K562 (cell line): ENCODE measurements around the gene PIP5K1B. TPM values are rescaled to one million over a fixed set of nuclear protein-coding genes. Genes with fewer than 3 reads are reported as not detected.

ENCODE experiments used
- ATAC-seq: fragments of 200-7000 bp; cut with Tn5 transposase; 3 replicates; pipeline ENCODE4 v1.9.1; 2020; ENCODE audit warnings: moderate library complexity
- BruUV-seq: library from RNA; stranded (reverse); fragments of 400-500 nt; replicated peaks from 2 replicates; lab custom pipeline; 2021; lab: Mats Ljungman, UMichigan
- CTCF ChIA-PET: fragments of 300-600 bp; formaldehyde crosslinking; extraction: SDS; loops from one replicate; lab custom pipeline; 2021; ENCODE audit warnings: low intra/inter-chr PET ratio; lab: Yijun Ruan, JAX
- POLR2A ChIA-PET: fragments of 300-600, 350-650 bp; sonication (Branson Sonifier 250); formaldehyde crosslinking; extraction: SDS; loops from one replicate; lab custom pipeline; 2021; ENCODE audit warnings: antibody characterized with exemption, inconsistent platforms; lab: Yijun Ruan, JAX
- DNase-seq, 4 experiments: peaks; one replicate each; pipeline versions ENCODE4 v3.0.0 to v3.0.0-alpha.2; 2011 to 2018; ENCODE audit warnings: low spot score in 3 of 4, mixed read lengths in 3 of 4; ENCODE audit errors: extremely low read depth in 1 of 4
- FAIRE-seq: peaks from 2 replicates; lab custom pipeline; 2011; peaks lifted over from hg19 to GRCh38; lab: Jason Lieb, UNC
- H2AFZ ChIP-seq: 2 replicates; pipeline ENCODE4 v1.6.0; 2011; ENCODE audit warnings: low read depth, low read length, control low read depth, inconsistent platforms
- H3K27ac ChIP-seq: fragments of 200-600 bp; 3 replicates; pipeline ENCODE4 v1.8.0; 2011; ENCODE audit warnings: low read depth, mild to moderate bottlenecking, control low read depth, inconsistent platforms, low read length, moderate library complexity, mixed read lengths; ENCODE audit errors: extremely low read depth
- H3K27me3 ChIP-seq, 2 experiments: fragments of 300-600 bp in 1 of 2; 2 replicates in 1 of 2; 3 replicates in 1 of 2; pipeline versions ENCODE4 v1.6.0 to v1.8.0; 2011; ENCODE audit warnings: inconsistent platforms in 2 of 2, low read length in 2 of 2, mild to moderate bottlenecking in 1 of 2, mixed read lengths in 1 of 2, moderate library complexity in 1 of 2; ENCODE audit not compliant: control insufficient read depth in 2 of 2, insufficient read depth in 2 of 2
- H3K36me3 ChIP-seq: fragments of 300-600 bp; 3 replicates; pipeline ENCODE4 v1.8.0; 2011; ENCODE audit warnings: mild to moderate bottlenecking, low read length, inconsistent platforms; ENCODE audit not compliant: control insufficient read depth, insufficient read depth
- H3K4me1 ChIP-seq, 2 experiments: fragments of 200-600 bp in 1 of 2; replicated peaks in 1 of 2; 2 replicates in 1 of 2; 3 replicates in 1 of 2; pipeline versions ENCODE4 v1.5.1 to v1.8.0; 2011; ENCODE audit warnings: inconsistent platforms in 2 of 2, low read length in 2 of 2, mild to moderate bottlenecking in 1 of 2, mixed read lengths in 1 of 2, moderate library complexity in 1 of 2; ENCODE audit not compliant: control insufficient read depth in 2 of 2, insufficient read depth in 2 of 2
- H3K4me2 ChIP-seq: 2 replicates; pipeline ENCODE4 v1.6.1; 2011; ENCODE audit warnings: low read length, control low read depth, inconsistent platforms, mixed read lengths; ENCODE audit not compliant: insufficient read depth
- H3K4me3 ChIP-seq: fragments of 200-600 bp; sonication (generic), shearing (Covaris generic); 2 replicates; pipeline ENCODE4 v1.5.1; 2016; ENCODE audit warnings: control low read depth, inconsistent platforms
- H3K79me2 ChIP-seq: fragments of 200-600 bp; 3 replicates; pipeline ENCODE4 v1.8.0; 2011; ENCODE audit warnings: low read length, inconsistent platforms; ENCODE audit not compliant: control insufficient read depth, insufficient read depth
- H3K9ac ChIP-seq, 2 experiments: 2 replicates each; pipeline versions ENCODE4 v1.6.0 to v1.6.1; 2011; ENCODE audit warnings: low read depth in 2 of 2, low read length in 2 of 2, control low read depth in 1 of 2, inconsistent platforms in 1 of 2, mild to moderate bottlenecking in 1 of 2, mixed read lengths in 1 of 2; ENCODE audit not compliant: insufficient read depth in 1 of 2
- H3K9me1 ChIP-seq: one replicate; pipeline ENCODE4 v1.6.0; 2011; ENCODE audit warnings: inconsistent platforms, mild to moderate bottlenecking, low read length, moderate library complexity; ENCODE audit not compliant: control insufficient read depth, insufficient read depth
- H3K9me3 ChIP-seq: replicated peaks from 2 replicates; pipeline ENCODE4 v1.5.1; 2011; ENCODE audit warnings: low read depth, low read length, inconsistent platforms; ENCODE audit not compliant: control insufficient read depth, insufficient read depth
- H4K20me1 ChIP-seq: replicated peaks from 2 replicates; pipeline ENCODE4 v1.6.1; 2011; ENCODE audit warnings: low read length, inconsistent platforms, mixed read lengths; ENCODE audit not compliant: control insufficient read depth, insufficient read depth
- CHCHD3 ChIP-seq: fragments of 250-450 bp; sonication (Bioruptor Pico); IDR thresholded peaks from 2 replicates; pipeline ENCODE4 v2.1.2; 2022; ENCODE audit warnings: mild to moderate bottlenecking
- E2F3 ChIP-seq: fragments of 250-450 bp; sonication (Bioruptor Pico); IDR thresholded peaks from 2 replicates; pipeline ENCODE4 v1.4.0; 2020; ENCODE audit warnings: mild to moderate bottlenecking
- EP400 ChIP-seq: fragments of 450-650 bp; IDR thresholded peaks from 2 replicates; pipeline ENCODE4 v1.6.1; 2017; ENCODE audit warnings: antibody characterized with exemption, mild to moderate bottlenecking, moderate library complexity
- HMG20B ChIP-seq: fragments of 250-450 bp; sonication (Bioruptor Pico); IDR thresholded peaks from 2 replicates; pipeline ENCODE4 v1.5.0; 2021; ENCODE audit warnings: mild to moderate bottlenecking
- RHOXF2B ChIP-seq: fragments of 250-450 bp; sonication (Bioruptor Pico); conservative IDR thresholded peaks from 2 replicates; pipeline ENCODE4 v1.5.1; 2021
- RUNX1 ChIP-seq: sonication (generic); IDR thresholded peaks from 2 replicates; pipeline ENCODE4 v1.6.1; 2016; ENCODE audit warnings: antibody characterized with exemption, low read depth
- YY1 ChIP-seq, 3 experiments: IDR thresholded peaks; 2 replicates each; pipeline ENCODE4 v1.6.1; 2011; ENCODE audit warnings: low read length in 2 of 3, mild to moderate bottlenecking in 2 of 3, moderate library complexity in 2 of 3, borderline replicate concordance in 1 of 3, control low read depth in 1 of 3, low read depth in 1 of 3; ENCODE audit not compliant: insufficient read depth in 3 of 3, insufficient replicate concordance in 2 of 3, control insufficient read depth in 1 of 3, insufficient read length in 1 of 3; ENCODE audit errors: extremely low read depth in 1 of 3
- ZNF324 ChIP-seq: fragments of 250-450 bp; sonication (Bioruptor Pico); IDR thresholded peaks from 2 replicates; pipeline ENCODE4 v1.4.0; 2020; ENCODE audit warnings: mild to moderate bottlenecking
- ZZZ3 ChIP-seq: fragments of 450-650 bp; IDR thresholded peaks from 2 replicates; pipeline ENCODE4 v1.6.1; 2016; ENCODE audit warnings: antibody characterized with exemption, mild to moderate bottlenecking, moderate library complexity
- in situ Hi-C: fragments of 300-500 bp; cut with MboI; formaldehyde crosslinking; loops from 4 replicates; pipeline ENCODE4 v1.15.0; 2018; ENCODE audit warnings: inconsistent platforms, mixed read lengths
- intact Hi-C: fragments of 100-400 bp; cut with micrococcal nuclease; formaldehyde crosslinking; loops from 2 replicates; pipeline ENCODE4 v1.14.2; 2022
- polyA plus RNA-seq, 8 experiments: library from polyadenylated mRNA; depleted of rRNA in 4 of 8; stranded (reverse) in 5 of 8; unstranded in 3 of 8; fragments of >200 nt; fragmentation: Nextera tagmentation in 2 of 8; fragmentation: Illumina TruSeq in 1 of 8; extraction: Ambion mirVana in 2 of 8; extraction: Trizol in 1 of 8; gene quantifications; 2 replicates each; pipeline versions ENCODE4 v1.2.1 to v1.2.3, GENCODE V29; 2011 to 2014; ENCODE audit warnings: inconsistent platforms in 1 of 8, missing spikeins in 1 of 8
- total RNA-seq, 7 experiments: library from RNA; depleted of rRNA in 6 of 7; stranded (reverse); fragments of >200 nt in 6 of 7; fragmentation: Illumina TruSeq in 2 of 7; extraction: Trizol in 2 of 7; gene quantifications; 2 replicates each; pipeline versions ENCODE4 v1.2.1 to v1.2.3, GENCODE V29; 2011 to 2021; ENCODE audit warnings: low replicate concordance in 1 of 7
- TF ChIP-seq, protein P1 (sequence below): sonication (generic); formaldehyde crosslinking; IDR thresholded peaks from 2 replicates; pipeline ENCODE4 v1.8.1; 2023; ENCODE audit warnings: missing genetic modification reagents, mild to moderate bottlenecking, borderline replicate concordance
- TF ChIP-seq, protein P2 (sequence below): IDR thresholded peaks from 2 replicates; pipeline ENCODE4 v1.6.1; 2011; ENCODE audit not compliant: insufficient read length; ENCODE audit errors: extremely low read depth
- TF ChIP-seq, protein P3 (sequence below): fragments of 250-450 bp; sonication (Bioruptor Pico); IDR thresholded peaks from 2 replicates; pipeline ENCODE4 v1.4.0; 2020; ENCODE audit warnings: mild to moderate bottlenecking, moderate library complexity

PIP5K1B gene
- total and polyA plus RNA-seq, 9 of the 15 experiments (the other 6 are each of a cell fraction or from before 2014, with no cell fraction given): 3.1 to 12.9 (median 7.4) TPM

DNA sequence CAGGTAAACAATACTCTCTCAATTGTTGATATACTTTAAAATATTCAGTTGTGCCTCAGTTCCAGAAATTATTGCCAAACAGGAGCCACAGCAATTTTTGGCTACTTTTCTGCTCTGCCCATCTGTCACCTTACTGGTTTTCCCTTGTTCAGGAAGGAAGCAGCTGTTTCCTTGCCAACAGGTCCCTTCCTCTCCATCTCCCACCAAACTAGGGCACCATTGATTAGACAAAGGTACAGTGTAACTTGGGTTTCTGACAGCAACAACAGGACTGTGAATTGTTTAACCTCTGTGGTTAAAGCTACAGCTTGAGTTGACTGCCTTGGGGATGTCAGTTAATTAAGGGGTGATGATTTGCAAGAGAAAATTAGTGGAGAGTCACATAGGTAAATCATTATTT, 76.9 kb downstream of the PIP5K1B start:
- peak overlapping the region; percentile 60; the same call in 1 of the 2 replicates for H3K4me2 ChIP-seq
- no peak overlapping the region for H2AFZ ChIP-seq
- DNase-seq (no peak), ATAC-seq (no peak), FAIRE-seq (no peak)
- H3K4me1 ChIP-seq: peaks cover 4 to 35% of the 10 kb centered on the region in 2 experiments
- intact Hi-C loops: loop anchor here (2.0 to 10.0 kb wide), 2 partner anchors 63 to 217 kb away; no protein-coding TSS in a partner anchor
- CTCF ChIA-PET: no interaction called here
- H3K9me3 ChIP-seq: no peaks in the 10 kb centered on the region
- H4K20me1 ChIP-seq: peaks cover 15% of the 10 kb centered on the region
- no peak overlapping the region for H3K9ac ChIP-seq
- in situ Hi-C loops: no loop called here
- H3K36me3 ChIP-seq: peaks cover 15% of the 10 kb centered on the region; the same call in 2 of the 3 replicates
- POLR2A ChIA-PET: interaction anchor here (0.5 kb wide), 1 partner anchor 630 kb away, joined by 3 read pairs; no protein-coding TSS in a partner anchor
- H3K79me2 ChIP-seq: peaks cover 84% of the 10 kb centered on the region
- no TSS peak for BruUV-seq
- H3K27me3 ChIP-seq: no peaks in the 10 kb centered on the region
- H3K4me3 ChIP-seq: no peak overlapping the region
- H3K9me1 ChIP-seq: no peaks in the 10 kb centered on the region
- H3K27ac ChIP-seq: no peak overlapping the region
- TF ChIP-seq, protein P1, sequence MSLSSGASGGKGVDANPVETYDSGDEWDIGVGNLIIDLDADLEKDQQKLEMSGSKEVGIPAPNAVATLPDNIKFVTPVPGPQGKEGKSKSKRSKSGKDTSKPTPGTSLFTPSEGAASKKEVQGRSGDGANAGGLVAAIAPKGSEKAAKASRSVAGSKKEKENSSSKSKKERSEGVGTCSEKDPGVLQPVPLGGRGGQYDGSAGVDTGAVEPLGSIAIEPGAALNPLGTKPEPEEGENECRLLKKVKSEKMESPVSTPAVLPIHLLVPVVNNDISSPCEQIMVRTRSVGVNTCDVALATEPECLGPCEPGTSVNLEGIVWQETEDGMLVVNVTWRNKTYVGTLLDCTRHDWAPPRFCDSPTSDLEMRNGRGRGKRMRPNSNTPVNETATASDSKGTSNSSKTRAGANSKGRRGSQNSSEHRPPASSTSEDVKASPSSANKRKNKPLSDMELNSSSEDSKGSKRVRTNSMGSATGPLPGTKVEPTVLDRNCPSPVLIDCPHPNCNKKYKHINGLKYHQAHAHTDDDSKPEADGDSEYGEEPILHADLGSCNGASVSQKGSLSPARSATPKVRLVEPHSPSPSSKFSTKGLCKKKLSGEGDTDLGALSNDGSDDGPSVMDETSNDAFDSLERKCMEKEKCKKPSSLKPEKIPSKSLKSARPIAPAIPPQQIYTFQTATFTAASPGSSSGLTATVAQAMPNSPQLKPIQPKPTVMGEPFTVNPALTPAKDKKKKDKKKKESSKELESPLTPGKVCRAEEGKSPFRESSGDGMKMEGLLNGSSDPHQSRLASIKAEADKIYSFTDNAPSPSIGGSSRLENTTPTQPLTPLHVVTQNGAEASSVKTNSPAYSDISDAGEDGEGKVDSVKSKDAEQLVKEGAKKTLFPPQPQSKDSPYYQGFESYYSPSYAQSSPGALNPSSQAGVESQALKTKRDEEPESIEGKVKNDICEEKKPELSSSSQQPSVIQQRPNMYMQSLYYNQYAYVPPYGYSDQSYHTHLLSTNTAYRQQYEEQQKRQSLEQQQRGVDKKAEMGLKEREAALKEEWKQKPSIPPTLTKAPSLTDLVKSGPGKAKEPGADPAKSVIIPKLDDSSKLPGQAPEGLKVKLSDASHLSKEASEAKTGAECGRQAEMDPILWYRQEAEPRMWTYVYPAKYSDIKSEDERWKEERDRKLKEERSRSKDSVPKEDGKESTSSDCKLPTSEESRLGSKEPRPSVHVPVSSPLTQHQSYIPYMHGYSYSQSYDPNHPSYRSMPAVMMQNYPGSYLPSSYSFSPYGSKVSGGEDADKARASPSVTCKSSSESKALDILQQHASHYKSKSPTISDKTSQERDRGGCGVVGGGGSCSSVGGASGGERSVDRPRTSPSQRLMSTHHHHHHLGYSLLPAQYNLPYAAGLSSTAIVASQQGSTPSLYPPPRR (CRISPR knock-in tag): no peak
- TF ChIP-seq ZNF324 (CRISPR knock-in tag): no peak
- TF ChIP-seq RHOXF2B (CRISPR knock-in tag): no peak
- TF ChIP-seq, protein P2, sequence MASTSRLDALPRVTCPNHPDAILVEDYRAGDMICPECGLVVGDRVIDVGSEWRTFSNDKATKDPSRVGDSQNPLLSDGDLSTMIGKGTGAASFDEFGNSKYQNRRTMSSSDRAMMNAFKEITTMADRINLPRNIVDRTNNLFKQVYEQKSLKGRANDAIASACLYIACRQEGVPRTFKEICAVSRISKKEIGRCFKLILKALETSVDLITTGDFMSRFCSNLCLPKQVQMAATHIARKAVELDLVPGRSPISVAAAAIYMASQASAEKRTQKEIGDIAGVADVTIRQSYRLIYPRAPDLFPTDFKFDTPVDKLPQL: no peak
- no peak for TF ChIP-seq RUNX1
- no peak for TF ChIP-seq E2F3 (CRISPR knock-in tag)
- TF ChIP-seq CHCHD3 (CRISPR knock-in tag): no peak
- TF ChIP-seq ZZZ3: no peak
- TF ChIP-seq, protein P3, sequence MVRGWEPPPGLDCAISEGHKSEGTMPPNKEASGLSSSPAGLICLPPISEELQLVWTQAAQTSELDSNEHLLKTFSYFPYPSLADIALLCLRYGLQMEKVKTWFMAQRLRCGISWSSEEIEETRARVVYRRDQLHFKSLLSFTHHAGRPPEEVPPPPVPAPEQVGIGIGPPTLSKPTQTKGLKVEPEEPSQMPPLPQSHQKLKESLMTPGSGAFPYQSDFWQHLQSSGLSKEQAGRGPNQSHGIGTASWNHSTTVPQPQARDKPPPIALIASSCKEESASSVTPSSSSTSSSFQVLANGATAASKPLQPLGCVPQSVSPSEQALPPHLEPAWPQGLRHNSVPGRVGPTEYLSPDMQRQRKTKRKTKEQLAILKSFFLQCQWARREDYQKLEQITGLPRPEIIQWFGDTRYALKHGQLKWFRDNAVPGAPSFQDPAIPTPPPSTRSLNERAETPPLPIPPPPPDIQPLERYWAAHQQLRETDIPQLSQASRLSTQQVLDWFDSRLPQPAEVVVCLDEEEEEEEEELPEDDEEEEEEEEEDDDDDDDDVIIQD: no peak
- TF ChIP-seq HMG20B (CRISPR knock-in tag): no peak
- TF ChIP-seq YY1 (IDR thresholded peaks at IDR 0.05; ENCODE audit: borderline replicate concordance in 1 of 3, control insufficient read depth in 1 of 3, extremely low read depth in 1 of 3, insufficient read depth in 3 of 3, insufficient read length in 1 of 3, insufficient replicate concordance in 2 of 3, low read depth in 1 of 3, low read length in 2 of 3): no peak
- no peak for TF ChIP-seq EP400
